ENCODE data around the gene SLC1A4. TPM values are rescaled to one million over a fixed set of nuclear protein-coding genes. Genes with fewer than 3 reads are reported as not detected.

Gene SLC1A4
- polyA plus RNA-seq, 1 of the 3 experiments (the other 2 are of a cell fraction), result 4.4 TPM

GRCh38 chr2:65056215-65057053 lies 67.2 kb downstream of the SLC1A4 start, which contains the start of gene CEP68:
Gene CEP68 (plus strand): TSS chr2:65056416. CDS start chr2:65069445, 13,029 bp downstream.
- no peaks in the 10 kb centered on the region for H3K9me2 ChIP-seq
- peak within 1 kb of the TSS; percentile 79 for H2AFZ ChIP-seq (ENCODE audit: low read depth)
- peaks cover 21% of the 10 kb centered on the region; the same call in 1 of the 2 replicates for H4K20me1 ChIP-seq (ENCODE audit: insufficient read depth)
- POLR2A ChIA-PET, result interaction anchor here (0.6 to 1.5 kb wide), 12 partner anchors 11 to 402 kb away, joined by 3 to 13 read pairs (median 3); partner anchors contain the start of genes RAB1A and SERTAD2
- CTCF ChIA-PET, result interaction anchor here (0.8 to 5.1 kb wide), 9 partner anchors 10 to 179 kb away, joined by 3 to 17 read pairs (median 4); partner anchors contain the start of gene RAB1A
- peaks cover 48% of the 10 kb centered on the region for H3K79me2 ChIP-seq (ENCODE audit: insufficient read depth)
- H3K4me3 ChIP-seq (ENCODE audit: low read depth in 2 of 2, low read length in 1 of 2), result peak within 1 kb of the TSS; percentile 74 to 82
- H3K27ac ChIP-seq (ENCODE audit: low read depth in 2 of 2, low read length in 1 of 2), result peak within 1 kb of the TSS; percentile 45 to 73; a peak in 3 of 4 replicates
- WGBS (ENCODE audit: low lambda C conversion rate), result 0% methylated on average over 4 of the region's 99 CpGs
- peak; percentile 97 for DNase-seq
- H3K4me2 ChIP-seq, result peak within 1 kb of the TSS; percentile 89
- no peaks in the 10 kb centered on the region for H3F3A ChIP-seq (replicated peaks; ENCODE audit: insufficient read depth)
- no peaks in the 10 kb centered on the region for H3K27me3 ChIP-seq (ENCODE audit: insufficient read depth)
- H3K9me3 ChIP-seq, result no peaks in the 10 kb centered on the region
- H3K4me1 ChIP-seq (ENCODE audit: control insufficient read depth in 1 of 2, insufficient read depth in 2 of 2, low read depth in 1 of 2, low read length in 1 of 2), result peaks cover 0 to 3% of the 10 kb centered on the region in 2 experiments; a peak in 1 of 4 replicates
- H3K36me3 ChIP-seq (replicated peaks in 1 of 2; ENCODE audit: control insufficient read depth in 1 of 2, insufficient read depth in 2 of 2, low read length in 1 of 2), result no peaks in the 10 kb centered on the region
- peak within 1 kb of the TSS; percentile 81 for H3K9ac ChIP-seq
- TF ChIP-seq SIN3A (IDR thresholded peaks at IDR 0.05; ENCODE audit: borderline replicate concordance, low read depth, low read length), result peak; percentile 14; the same call in 1 of the 2 replicates
- TF ChIP-seq RCOR1 (IDR thresholded peaks at IDR 0.05; ENCODE audit: low read length), result no peak
- TF ChIP-seq MEF2A (IDR thresholded peaks at IDR 0.05; ENCODE audit: borderline replicate concordance, low read depth), result no peak
- TF ChIP-seq GABPA (IDR thresholded peaks at IDR 0.05; ENCODE audit: low read depth), result no peak
- TF ChIP-seq NRF1 (IDR thresholded peaks at IDR 0.05; ENCODE audit: low read depth, low read length), result peak; percentile 27; the same call in 1 of the 2 replicates
- no peak for TF ChIP-seq FOXJ3 (CRISPR knock-in tag; IDR thresholded peaks at IDR 0.05)
- TF ChIP-seq ELF1 (IDR thresholded peaks at IDR 0.05), result no peak
- no peak for TF ChIP-seq ZBTB33 (IDR thresholded peaks at IDR 0.05; ENCODE audit: borderline replicate concordance, low read depth)
- 0 out of 2 replicates have a peak, but pooled peaks have one; percentile 36 for TF ChIP-seq REST (IDR thresholded peaks at IDR 0.05; ENCODE audit: low read depth, low read length)
- TF ChIP-seq SMC3 (IDR thresholded peaks at IDR 0.05; ENCODE audit: low read depth, low read length), result no peak
- TF ChIP-seq TEAD4 (IDR thresholded peaks at IDR 0.05; ENCODE audit: borderline replicate concordance, insufficient read depth), result no peak
- no peak for TF ChIP-seq USF2 (IDR thresholded peaks at IDR 0.05; ENCODE audit: borderline replicate concordance, low read depth, low read length)
- TF ChIP-seq EP300 (IDR thresholded peaks at IDR 0.05; ENCODE audit: borderline replicate concordance in 1 of 2, low read depth in 1 of 2, low read length in 1 of 2), result no peak
- no peak for TF ChIP-seq CTCF (IDR thresholded peaks at IDR 0.05)
- TF ChIP-seq USF1 (IDR thresholded peaks at IDR 0.05; ENCODE audit: borderline replicate concordance, low read depth), result no peak
- no peak for TF ChIP-seq FOSL2 (IDR thresholded peaks at IDR 0.05; ENCODE audit: borderline replicate concordance, low read depth)
- no peak for TF ChIP-seq JUND (IDR thresholded peaks at IDR 0.05)
- peak; percentile 52 for TF ChIP-seq CHD2 (IDR thresholded peaks at IDR 0.05; ENCODE audit: low read length, partially characterized antibody)
- TF ChIP-seq TAF1 (IDR thresholded peaks at IDR 0.05; ENCODE audit: borderline replicate concordance, low read depth, low read length), result peak; percentile 79
- TF ChIP-seq, protein P1, sequence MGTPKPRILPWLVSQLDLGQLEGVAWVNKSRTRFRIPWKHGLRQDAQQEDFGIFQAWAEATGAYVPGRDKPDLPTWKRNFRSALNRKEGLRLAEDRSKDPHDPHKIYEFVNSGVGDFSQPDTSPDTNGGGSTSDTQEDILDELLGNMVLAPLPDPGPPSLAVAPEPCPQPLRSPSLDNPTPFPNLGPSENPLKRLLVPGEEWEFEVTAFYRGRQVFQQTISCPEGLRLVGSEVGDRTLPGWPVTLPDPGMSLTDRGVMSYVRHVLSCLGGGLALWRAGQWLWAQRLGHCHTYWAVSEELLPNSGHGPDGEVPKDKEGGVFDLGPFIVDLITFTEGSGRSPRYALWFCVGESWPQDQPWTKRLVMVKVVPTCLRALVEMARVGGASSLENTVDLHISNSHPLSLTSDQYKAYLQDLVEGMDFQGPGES (IDR thresholded peaks at IDR 0.05; ENCODE audit: low read depth, low read length), result peak; percentile 59

All from SK-N-SH (cell line).